ENCODE measurements around the gene CARF. TPM values are rescaled to one million over a fixed set of nuclear protein-coding genes. Genes with fewer than 3 reads are reported as not detected.

Gene CARF
- total RNA-seq, result 10.6 and 12.0 TPM in 2 replicates

DNA sequence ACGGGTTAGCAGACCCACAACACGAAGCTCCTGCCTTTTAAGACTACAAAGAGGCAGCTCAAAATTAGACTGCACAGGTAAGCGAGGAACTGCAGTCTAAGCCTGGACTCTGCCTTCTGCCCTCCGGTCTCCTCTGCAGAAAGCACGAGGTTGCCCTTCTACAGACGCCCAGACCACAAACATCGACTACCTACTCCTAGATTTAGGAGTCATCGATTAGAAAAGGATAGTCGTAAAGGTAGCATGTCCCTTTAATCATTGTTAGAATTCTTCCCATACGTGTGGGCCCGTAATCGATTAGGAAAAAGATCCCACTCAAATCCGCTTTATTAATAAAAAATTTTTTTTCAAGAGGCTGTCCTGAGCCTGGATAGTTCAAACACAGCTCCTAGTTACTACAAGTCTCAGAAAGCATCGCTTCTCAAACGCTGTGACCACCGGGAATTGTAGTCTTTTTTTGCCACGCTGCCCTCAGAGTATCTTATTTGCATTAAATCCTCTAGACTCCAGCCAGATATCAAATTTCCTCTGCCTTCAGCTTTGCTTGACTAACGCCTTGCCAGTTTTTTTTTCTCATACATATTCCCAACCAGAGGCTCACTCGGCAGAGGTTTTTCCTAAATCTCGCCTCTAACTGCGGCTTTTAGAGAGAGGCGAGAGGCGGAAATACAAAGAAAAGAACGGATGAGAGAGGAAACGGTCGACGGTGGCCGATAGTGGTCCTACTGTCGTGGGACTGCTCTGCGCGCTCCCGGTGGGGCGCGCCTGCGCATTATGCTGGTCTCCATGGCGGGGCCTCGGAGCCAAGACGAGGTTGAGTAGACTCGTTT, at the start of gene CARF, which contains the start of gene WDR12:
CARF (plus strand) TSS at position 764 of the 830 bp plus-strand sequence. CDS start 29,628 bp downstream, outside the sequence.
WDR12 (minus strand) TSS at position 162 of the 830 bp plus-strand sequence. CDS start 197 bp downstream, outside the sequence.
- no peaks in the 10 kb centered on the region for H3K9me3 Mint-ChIP-seq
- H3K27me3 Mint-ChIP-seq, result no peaks in the 10 kb centered on the region
- DNase-seq (peak; percentile 82), ATAC-seq (ENCODE audit: low read depth) (peak; percentile 85)
- ChIA-PET POLR2A (interaction anchor here (0.6 to 2.3 kb wide), 13 partner anchors 8 to 647 kb away, joined by 3 to 20 read pairs (median 5); partner anchors contain the start of genes CYP20A1, FAM117B, ICA1L and NBEAL1), CTCF (no interaction called here)
- TF ChIP-seq CTCF (IDR thresholded peaks at IDR 0.05), result no peak
- peaks cover 17% of the 10 kb centered on the region for H3K36me3 Mint-ChIP-seq (ENCODE audit: low read depth)
- peak within 1 kb of the TSS; percentile 100 for H3K27ac Mint-ChIP-seq
- peaks cover 29% of the 10 kb centered on the region for H3K4me1 Mint-ChIP-seq
- peak within 1 kb of the TSS; percentile 97 for H3K4me3 Mint-ChIP-seq
- intact Hi-C loops (cut with micrococcal nuclease), result loop anchor here (1.0 to 10.0 kb wide), 10 partner anchors 40 to 1130 kb away; partner anchors contain the start of genes ABI2, BMPR2, FAM117B and ICA1L

DNA sequence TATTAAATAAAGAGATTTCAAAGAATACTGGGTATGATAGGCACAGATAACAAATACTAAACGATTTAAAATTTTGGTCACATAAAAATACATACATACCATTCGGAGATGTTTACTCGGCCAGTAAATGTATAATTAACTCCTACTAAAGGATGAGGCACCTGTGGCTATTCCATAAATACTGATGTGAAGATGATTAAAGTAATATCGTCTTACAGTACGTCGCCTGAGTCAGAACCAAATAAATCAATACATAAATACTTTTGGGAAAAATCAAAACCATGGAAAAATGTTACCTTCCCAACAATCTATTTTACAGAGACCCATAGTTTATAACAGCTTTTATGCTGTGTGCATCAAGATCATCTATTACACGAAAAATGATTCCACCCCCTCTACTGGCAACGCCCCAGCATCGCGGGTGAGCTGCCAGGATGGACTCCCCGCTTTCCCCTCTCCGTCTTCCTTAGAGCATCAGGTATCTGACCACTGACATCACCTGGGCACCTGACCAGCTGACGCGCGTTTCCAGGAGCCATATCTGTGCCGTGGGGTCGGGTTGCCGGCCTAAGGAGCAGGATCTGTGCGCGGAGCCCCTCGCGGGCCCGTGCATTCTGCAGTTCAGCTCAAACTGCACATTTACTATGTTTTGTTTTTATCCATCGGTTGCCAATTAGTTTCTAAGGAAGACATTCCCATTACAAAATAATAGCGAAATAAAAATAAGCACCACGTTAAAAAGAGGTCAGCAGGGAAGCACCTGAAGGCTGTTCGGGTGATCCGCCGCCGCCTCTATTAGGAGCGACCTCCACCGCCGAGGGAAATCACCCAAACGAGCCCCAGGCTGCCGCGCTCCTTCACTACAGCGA, 41.4 kb upstream of the CARF start:
- ATAC-seq (ENCODE audit: low read depth) (peak; percentile 81), DNase-seq (peak; percentile 53)
- ChIA-PET CTCF (interaction anchor here (0.6 to 4.1 kb wide), 11 partner anchors 40 to 298 kb away, joined by 3 to 52 read pairs (median 4); partner anchors contain the start of gene FAM117B), POLR2A (interaction anchor here (0.6 to 3.8 kb wide), 12 partner anchors 9 to 368 kb away, joined by 3 to 36 read pairs (median 4); partner anchors contain the start of genes CARF, CYP20A1, FAM117B and WDR12)
- Mint-ChIP-seq H3K27me3 (no peaks in the 10 kb centered on the region), H3K4me1 (peaks cover 5% of the 10 kb centered on the region), H3K4me3 (peak overlapping the region; percentile 92), H3K9me3 (no peaks in the 10 kb centered on the region), H3K36me3 (ENCODE audit: low read depth) (peaks cover 2% of the 10 kb centered on the region), H3K27ac (peak overlapping the region; percentile 81)
- TF ChIP-seq CTCF (IDR thresholded peaks at IDR 0.05), result peak; percentile 12
- intact Hi-C loops (cut with micrococcal nuclease), result loop anchor here (1.0 to 2.0 kb wide), 10 partner anchors 22 to 606 kb away; partner anchors contain the start of genes CYP20A1, FAM117B, NOP58 and WDR12

DNA sequence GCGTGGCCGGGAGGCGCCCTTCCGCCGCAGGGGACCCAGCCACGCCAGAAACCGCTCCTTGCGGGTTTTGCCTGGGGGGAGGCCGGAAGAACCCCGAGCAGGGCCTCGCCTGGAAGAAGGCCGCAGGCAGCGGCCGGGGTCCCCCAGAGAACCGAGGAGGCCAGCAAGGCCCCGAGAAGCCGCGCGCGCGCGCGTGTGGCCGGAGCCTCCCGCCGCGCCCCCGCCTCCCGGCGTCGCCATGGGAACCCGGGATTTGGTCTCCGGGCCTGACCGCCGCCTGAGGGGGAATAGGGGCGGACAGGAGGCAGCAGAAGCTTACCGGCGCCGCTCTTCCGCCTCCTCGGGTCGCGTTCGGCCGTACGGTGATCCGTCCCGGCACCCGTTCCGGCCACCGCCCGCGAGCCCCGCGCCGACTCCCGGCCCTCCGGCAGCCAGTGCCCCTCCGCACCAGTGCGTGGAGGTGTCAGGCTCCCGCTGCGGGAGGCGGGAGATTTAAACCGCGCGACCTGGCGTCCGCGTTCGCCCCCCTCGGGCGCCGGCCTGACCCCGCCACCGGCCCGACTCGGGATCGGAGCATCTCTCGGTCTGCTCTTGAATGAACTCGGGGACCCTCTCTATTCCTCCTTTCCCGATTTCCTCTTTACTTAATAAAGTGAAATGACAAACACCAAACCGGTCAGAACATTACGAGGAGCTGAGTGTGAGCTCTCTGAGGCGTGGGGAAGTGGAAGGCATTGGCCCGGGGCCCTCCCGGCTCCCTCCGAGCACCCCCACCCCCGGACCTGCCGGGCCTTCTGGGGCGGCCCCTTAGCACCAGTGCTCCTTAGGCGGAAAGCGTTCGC, 40.6 kb upstream of the CARF start, which contains the start of gene ICA1L:
ICA1L (minus strand) TSS at position 467 of the 842 bp plus-strand sequence. CDS start 42,757 bp downstream, outside the sequence.
- no peak for TF ChIP-seq CTCF (IDR thresholded peaks at IDR 0.05)
- CTCF ChIA-PET, result interaction anchor here (0.6 to 4.1 kb wide), 8 partner anchors 41 to 298 kb away, joined by 3 to 52 read pairs (median 4); no protein-coding TSS in a partner anchor
- peak; percentile 59 for ATAC-seq (ENCODE audit: low read depth)
- DNase-seq, result peak; percentile 60
- no peaks in the 10 kb centered on the region for H3K9me3 Mint-ChIP-seq
- intact Hi-C loops (cut with micrococcal nuclease), result loop anchor here (1.0 to 2.0 kb wide), 8 partner anchors 23 to 607 kb away; partner anchors contain the start of genes CYP20A1, FAM117B, NOP58 and WDR12
- peak within 1 kb of the TSS; percentile 92 for H3K4me3 Mint-ChIP-seq
- peaks cover 2% of the 10 kb centered on the region for H3K36me3 Mint-ChIP-seq (ENCODE audit: low read depth)
- H3K4me1 Mint-ChIP-seq, result peaks cover 5% of the 10 kb centered on the region
- peak within 1 kb of the TSS; percentile 81 for H3K27ac Mint-ChIP-seq
- POLR2A ChIA-PET, result interaction anchor here (0.7 to 3.8 kb wide), 10 partner anchors 9 to 282 kb away, joined by 3 to 36 read pairs (median 5); partner anchors contain the start of genes CARF, FAM117B and WDR12
- H3K27me3 Mint-ChIP-seq, result no peaks in the 10 kb centered on the region

DNA sequence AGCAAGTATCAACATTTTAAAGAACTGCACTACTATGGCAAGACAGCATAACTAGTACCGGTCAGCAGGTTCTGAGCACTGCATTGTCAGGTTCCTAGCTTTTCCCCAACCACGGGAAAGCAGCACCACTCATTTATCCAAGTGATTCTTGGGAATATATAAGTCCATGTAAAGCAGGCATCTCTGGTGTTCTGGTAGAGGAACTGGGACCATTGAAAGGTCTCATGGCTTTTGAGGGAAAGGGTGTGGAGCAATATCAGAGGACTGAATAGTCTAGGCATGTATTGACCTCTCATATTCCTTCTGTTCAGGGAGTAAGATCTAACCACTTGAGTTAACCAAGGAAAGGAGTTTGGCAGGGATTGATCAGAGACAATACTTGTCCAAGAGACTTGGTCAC, 34.4 kb upstream of the CARF start:
- CTCF ChIA-PET, result no interaction called here
- H3K4me1 Mint-ChIP-seq, result no peaks in the 10 kb centered on the region
- no peak overlapping the region for H3K27ac Mint-ChIP-seq
- no peaks in the 10 kb centered on the region for H3K9me3 Mint-ChIP-seq
- peaks cover 18% of the 10 kb centered on the region for H3K36me3 Mint-ChIP-seq (ENCODE audit: low read depth)
- POLR2A ChIA-PET, result no interaction called here
- DNase-seq (no peak), ATAC-seq (ENCODE audit: low read depth) (no peak)
- no peaks in the 10 kb centered on the region for H3K27me3 Mint-ChIP-seq
- no peak for TF ChIP-seq CTCF (IDR thresholded peaks at IDR 0.05)
- intact Hi-C loops (cut with micrococcal nuclease), result no loop called here
- no peak overlapping the region for H3K4me3 Mint-ChIP-seq
